Astrocyte (in vitro differentiated cells and primary cell): Measurements from ENCODE around the gene MANSC4.

Experiments
- EZH2 ChIP-seq: IDR thresholded peaks from 2 replicates; pipeline ENCODE4 v1.6.1; 2012; ENCODE audit warnings: mild to moderate bottlenecking, low read length, inconsistent platforms; ENCODE audit not compliant: insufficient read depth
- TF ChIP-seq, protein P1 (sequence below): IDR thresholded peaks from 2 replicates; pipeline ENCODE4 v1.5.1; 2011; ENCODE audit warnings: low read depth, mild to moderate bottlenecking, inconsistent platforms, low read length, moderate library complexity; ENCODE audit not compliant: insufficient read depth

DNA sequence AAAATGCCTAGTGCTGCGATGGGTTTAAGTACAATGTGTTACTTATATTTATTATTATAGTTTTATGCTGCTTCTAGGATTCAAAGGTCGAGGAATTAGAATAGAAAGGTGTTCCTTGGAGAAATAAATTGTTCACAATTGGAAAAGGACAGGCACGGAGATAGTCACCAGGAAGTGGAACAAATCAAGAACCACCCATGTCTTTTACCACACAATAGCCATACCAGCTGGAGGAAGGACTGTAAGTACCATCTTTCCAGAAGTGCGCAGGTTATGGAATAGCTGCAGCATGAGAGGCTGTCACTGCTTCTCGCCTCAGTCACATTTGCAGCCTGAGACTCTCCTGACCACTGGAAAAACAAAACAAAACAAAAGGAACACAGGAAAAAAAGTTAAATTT is 40.5 kb upstream of the MANSC4 start:
- no peak for TF ChIP-seq EZH2
- TF ChIP-seq, protein P1, sequence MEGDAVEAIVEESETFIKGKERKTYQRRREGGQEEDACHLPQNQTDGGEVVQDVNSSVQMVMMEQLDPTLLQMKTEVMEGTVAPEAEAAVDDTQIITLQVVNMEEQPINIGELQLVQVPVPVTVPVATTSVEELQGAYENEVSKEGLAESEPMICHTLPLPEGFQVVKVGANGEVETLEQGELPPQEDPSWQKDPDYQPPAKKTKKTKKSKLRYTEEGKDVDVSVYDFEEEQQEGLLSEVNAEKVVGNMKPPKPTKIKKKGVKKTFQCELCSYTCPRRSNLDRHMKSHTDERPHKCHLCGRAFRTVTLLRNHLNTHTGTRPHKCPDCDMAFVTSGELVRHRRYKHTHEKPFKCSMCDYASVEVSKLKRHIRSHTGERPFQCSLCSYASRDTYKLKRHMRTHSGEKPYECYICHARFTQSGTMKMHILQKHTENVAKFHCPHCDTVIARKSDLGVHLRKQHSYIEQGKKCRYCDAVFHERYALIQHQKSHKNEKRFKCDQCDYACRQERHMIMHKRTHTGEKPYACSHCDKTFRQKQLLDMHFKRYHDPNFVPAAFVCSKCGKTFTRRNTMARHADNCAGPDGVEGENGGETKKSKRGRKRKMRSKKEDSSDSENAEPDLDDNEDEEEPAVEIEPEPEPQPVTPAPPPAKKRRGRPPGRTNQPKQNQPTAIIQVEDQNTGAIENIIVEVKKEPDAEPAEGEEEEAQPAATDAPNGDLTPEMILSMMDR = no peak
